T-helper 1 cell treated with Interleukin-12 subunit alpha and Interleukin-12 subunit beta and Interleukin-4 antibody, amounts not matched to agents 30 μg/mL and 1 μg/mL, for 36 hours (primary cell): ENCODE data around the gene PARD3.
"Not testable (repeated sequence)": the region's sequence is repeated elsewhere in the genome, so short reads cannot be mapped to it uniquely, and the experiment has no call there.

Experiments
- H3K27ac Mint-ChIP-seq: one replicate; pipeline ENCODE4 v1.8.0; 2021; ENCODE audit warnings: mild to moderate bottlenecking, mixed read lengths
- H3K27me3 Mint-ChIP-seq: one replicate; pipeline ENCODE4 v1.8.0; 2021; ENCODE audit warnings: low read depth, mixed read lengths
- H3K36me3 Mint-ChIP-seq: one replicate; pipeline ENCODE4 v1.8.0; 2021; ENCODE audit warnings: low read depth, mixed read lengths
- H3K4me1 Mint-ChIP-seq: one replicate; pipeline ENCODE4 v1.8.0; 2021; ENCODE audit warnings: low read depth, mixed read lengths
- H3K4me3 Mint-ChIP-seq: one replicate; pipeline ENCODE4 v1.8.0; 2021; ENCODE audit warnings: mild to moderate bottlenecking, moderate library complexity, mixed read lengths
- H3K9me3 Mint-ChIP-seq: one replicate; pipeline ENCODE4 v1.8.0; 2021; ENCODE audit warnings: mixed read lengths

Gene PARD3

GRCh38 chr10:34741087-34741486 lies 74.0 kb downstream of the PARD3 start:
- H3K27me3 Mint-ChIP-seq, H3K9me3 Mint-ChIP-seq, H3K27ac Mint-ChIP-seq, H3K36me3 Mint-ChIP-seq, H3K4me3 Mint-ChIP-seq, H3K4me1 Mint-ChIP-seq: not testable (repeated sequence)

- Mint-ChIP-seq H3K4me1 (peaks cover 2% of the 10 kb centered on the region), H3K27ac (no peak overlapping the region), H3K36me3 (no peaks in the 10 kb centered on the region), H3K9me3 (no peaks in the 10 kb centered on the region), H3K4me3 (no peak overlapping the region), H3K27me3 (peaks cover 8% of the 10 kb centered on the region)
Observed at GRCh38 chr10:34740321-34740720, 74.8 kb downstream of the PARD3 start.

GRCh38 chr10:34739915-34740314 lies 75.2 kb downstream of the PARD3 start:
- H3K27me3 Mint-ChIP-seq, result peaks cover 8% of the 10 kb centered on the region
- no peak overlapping the region for H3K4me3 Mint-ChIP-seq
- no peaks in the 10 kb centered on the region for H3K36me3 Mint-ChIP-seq
- H3K27ac Mint-ChIP-seq, result no peak overlapping the region
- H3K4me1 Mint-ChIP-seq, result peaks cover 2% of the 10 kb centered on the region
- H3K9me3 Mint-ChIP-seq, result no peaks in the 10 kb centered on the region

GRCh38 chr10:34737772-34738169 lies 77.3 kb downstream of the PARD3 start:
- H3K27me3 Mint-ChIP-seq, result peaks cover 8% of the 10 kb centered on the region
- H3K4me1 Mint-ChIP-seq, result peaks cover 2% of the 10 kb centered on the region
- no peaks in the 10 kb centered on the region for H3K36me3 Mint-ChIP-seq
- H3K9me3 Mint-ChIP-seq, result no peaks in the 10 kb centered on the region
- H3K4me3 Mint-ChIP-seq, result no peak overlapping the region
- no peak overlapping the region for H3K27ac Mint-ChIP-seq

- Mint-ChIP-seq H3K9me3 (no peaks in the 10 kb centered on the region), H3K27me3 (peaks cover 8% of the 10 kb centered on the region), H3K27ac (no peak overlapping the region)
Observed at GRCh38 chr10:34736976-34737771, 77.9 kb downstream of the PARD3 start.

GRCh38 chr10:34734918-34735317 lies 80.2 kb downstream of the PARD3 start:
- H3K27ac Mint-ChIP-seq, result no peak overlapping the region
- no peaks in the 10 kb centered on the region for H3K36me3 Mint-ChIP-seq
- H3K9me3 Mint-ChIP-seq, result no peaks in the 10 kb centered on the region
- H3K27me3 Mint-ChIP-seq, result peaks cover 3% of the 10 kb centered on the region
- H3K4me3 Mint-ChIP-seq, result no peak overlapping the region
- H3K4me1 Mint-ChIP-seq, result no peaks in the 10 kb centered on the region

More at GRCh38 chr10:34736976-34737771, 77.9 kb downstream of the PARD3 start:
- H3K4me1 Mint-ChIP-seq, result peaks cover 2% of the 10 kb centered on the region
- no peak overlapping the region for H3K4me3 Mint-ChIP-seq
- no peaks in the 10 kb centered on the region for H3K36me3 Mint-ChIP-seq

GRCh38 chr10:34732926-34733325 lies 82.2 kb downstream of the PARD3 start:
- Mint-ChIP-seq H3K27me3 (no peaks in the 10 kb centered on the region), H3K9me3 (no peaks in the 10 kb centered on the region), H3K27ac (no peak overlapping the region), H3K36me3 (no peaks in the 10 kb centered on the region), H3K4me3 (no peak overlapping the region), H3K4me1 (no peaks in the 10 kb centered on the region)

- H3K36me3 Mint-ChIP-seq, result no peaks in the 10 kb centered on the region
- H3K27me3 Mint-ChIP-seq, result no peaks in the 10 kb centered on the region
- H3K4me1 Mint-ChIP-seq, result no peaks in the 10 kb centered on the region
- no peaks in the 10 kb centered on the region for H3K9me3 Mint-ChIP-seq
- H3K4me3 Mint-ChIP-seq, result no peak overlapping the region
- H3K27ac Mint-ChIP-seq, result no peak overlapping the region
Observed at GRCh38 chr10:34731885-34732701, 83.0 kb downstream of the PARD3 start.

- Mint-ChIP-seq H3K4me1 (no peaks in the 10 kb centered on the region), H3K36me3 (no peaks in the 10 kb centered on the region), H3K4me3 (no peak overlapping the region), H3K9me3 (no peaks in the 10 kb centered on the region), H3K27me3 (no peaks in the 10 kb centered on the region), H3K27ac (no peak overlapping the region)
Observed at GRCh38 chr10:34731213-34731612, 83.9 kb downstream of the PARD3 start.

- no peak overlapping the region for H3K4me3 Mint-ChIP-seq
- no peaks in the 10 kb centered on the region for H3K36me3 Mint-ChIP-seq
- no peaks in the 10 kb centered on the region for H3K9me3 Mint-ChIP-seq
- no peaks in the 10 kb centered on the region for H3K27me3 Mint-ChIP-seq
- no peak overlapping the region for H3K27ac Mint-ChIP-seq
- no peaks in the 10 kb centered on the region for H3K4me1 Mint-ChIP-seq
Observed at GRCh38 chr10:34730726-34731125, 84.4 kb downstream of the PARD3 start.

GRCh38 chr10:34729619-34730018 lies 85.5 kb downstream of the PARD3 start:
- no peak overlapping the region for H3K4me3 Mint-ChIP-seq
- H3K4me1 Mint-ChIP-seq, result no peaks in the 10 kb centered on the region
- H3K36me3 Mint-ChIP-seq, result no peaks in the 10 kb centered on the region
- H3K27ac Mint-ChIP-seq, result no peak overlapping the region
- no peaks in the 10 kb centered on the region for H3K9me3 Mint-ChIP-seq
- no peaks in the 10 kb centered on the region for H3K27me3 Mint-ChIP-seq

- no peaks in the 10 kb centered on the region for H3K9me3 Mint-ChIP-seq
- H3K4me3 Mint-ChIP-seq, result no peak overlapping the region
- no peaks in the 10 kb centered on the region for H3K36me3 Mint-ChIP-seq
- no peaks in the 10 kb centered on the region for H3K4me1 Mint-ChIP-seq
- H3K27me3 Mint-ChIP-seq, result no peaks in the 10 kb centered on the region
- H3K27ac Mint-ChIP-seq, result no peak overlapping the region
Observed at GRCh38 chr10:34728361-34728760, 86.7 kb downstream of the PARD3 start.

- no peaks in the 10 kb centered on the region for H3K9me3 Mint-ChIP-seq
- no peak overlapping the region for H3K4me3 Mint-ChIP-seq
- H3K4me1 Mint-ChIP-seq, result no peaks in the 10 kb centered on the region
- H3K27ac Mint-ChIP-seq, result no peak overlapping the region
- no peaks in the 10 kb centered on the region for H3K27me3 Mint-ChIP-seq
- no peaks in the 10 kb centered on the region for H3K36me3 Mint-ChIP-seq
Observed at GRCh38 chr10:34727595-34728033, 87.5 kb downstream of the PARD3 start.

GRCh38 chr10:34726862-34727261 lies 88.2 kb downstream of the PARD3 start:
- Mint-ChIP-seq H3K27ac (no peak overlapping the region), H3K4me1 (no peaks in the 10 kb centered on the region)

GRCh38 chr10:34723750-34724149 lies 91.3 kb downstream of the PARD3 start:
- H3K9me3 Mint-ChIP-seq, result no peaks in the 10 kb centered on the region
- no peaks in the 10 kb centered on the region for H3K4me1 Mint-ChIP-seq
- H3K27me3 Mint-ChIP-seq, result no peaks in the 10 kb centered on the region
- H3K27ac Mint-ChIP-seq, result no peak overlapping the region
- H3K36me3 Mint-ChIP-seq, result no peaks in the 10 kb centered on the region
- H3K4me3 Mint-ChIP-seq, result no peak overlapping the region

More at GRCh38 chr10:34726862-34727261, 88.2 kb downstream of the PARD3 start:
- Mint-ChIP-seq H3K4me3 (no peak overlapping the region), H3K36me3 (no peaks in the 10 kb centered on the region), H3K9me3 (no peaks in the 10 kb centered on the region), H3K27me3 (no peaks in the 10 kb centered on the region)
